Gastrocnemius medialis (tissue), 4 donors: ENCODE data around the gene C1orf174.

Source experiments
- CTCF ChIP-seq, 5 experiments: fragments of 450-650 bp in 3 of 5; fragments of 200-600 bp in 2 of 5; sonication (generic) in 2 of 5; IDR thresholded peaks in 4 of 5; conservative IDR thresholded peaks in 1 of 5; 1 replicate in 4 of 5; 2 replicates in 1 of 5; pipeline ENCODE4 v1.5.1; 2016 to 2019; ENCODE audit warnings: antibody characterized with exemption in 5 of 5, mild to moderate bottlenecking in 3 of 5, moderate library complexity in 3 of 5
- POLR2A ChIP-seq, 2 donors: fragments of 450-650 bp; IDR thresholded peaks; one replicate each; pipeline ENCODE4 v1.6.1; 2017; ENCODE audit warnings: antibody characterized with exemption in 2 of 2, mild to moderate bottlenecking in 2 of 2, moderate library complexity in 2 of 2

- TF ChIP-seq POLR2A (IDR thresholded peaks at IDR 0.05) (no peak), CTCF (IDR thresholded peaks at IDR 0.05 in 4 of 5, conservative IDR thresholded peaks at IDR 0.05 in 1 of 5) (no peak)
Observed at GRCh38 chr1:3924186-3924824, 24.2 kb upstream of the C1orf174 start.
